ENCODE measurements around the gene ATP7B.

ATP7B gene

DNA sequence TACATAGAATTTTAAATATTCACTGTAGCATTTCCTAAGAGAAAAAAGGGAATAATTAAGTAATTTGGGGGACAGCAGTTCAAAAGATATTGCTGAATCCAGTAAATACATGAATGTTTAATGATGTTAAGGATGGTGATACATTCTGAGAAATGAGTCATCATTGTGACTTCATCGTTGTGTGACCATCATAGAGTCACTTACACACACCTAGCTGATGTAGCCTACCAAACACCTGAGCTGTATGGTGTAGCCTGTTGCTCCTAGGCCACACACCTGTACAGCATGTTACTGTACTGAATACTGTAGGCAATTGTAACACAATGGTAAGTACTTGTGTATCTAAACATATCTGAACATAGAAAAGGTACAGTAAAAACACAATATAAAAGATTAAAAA lies 34.8 kb downstream of the ATP7B start:
- Mint-ChIP-seq H3K27me3 (no peaks in the 10 kb centered on the region), H3K27ac (no peak overlapping the region), H3K36me3 (ENCODE audit: low read depth) (no peaks in the 10 kb centered on the region), H3K4me3 (no peak overlapping the region), H3K9me3 (no peaks in the 10 kb centered on the region), H3K4me1 (no peaks in the 10 kb centered on the region)
- DNase-seq (no peak), ATAC-seq (peak; percentile 72)

DNA sequence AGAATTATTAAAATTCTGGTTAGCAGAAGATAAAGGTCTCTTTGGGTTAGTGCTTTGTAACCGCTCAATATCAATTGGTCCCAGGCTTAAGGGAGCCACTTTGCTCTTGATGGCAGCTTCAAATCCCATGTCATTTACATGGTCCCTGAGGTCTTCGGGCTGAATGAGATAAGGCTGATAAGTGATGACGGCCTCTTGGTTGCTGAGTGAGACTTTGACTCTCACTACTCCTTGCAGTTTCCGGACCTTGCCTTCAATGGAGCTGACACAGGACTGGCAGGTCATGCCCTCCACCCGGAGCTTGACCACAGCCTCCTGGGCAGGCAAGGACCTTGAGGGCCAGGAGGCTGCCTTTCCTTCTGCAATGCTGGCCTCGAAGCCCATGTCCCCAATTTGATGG lies 36.8 kb downstream of the ATP7B start:
- Mint-ChIP-seq H3K4me1 (peaks cover 9% of the 10 kb centered on the region), H3K27ac (no peak overlapping the region), H3K27me3 (no peaks in the 10 kb centered on the region), H3K36me3 (ENCODE audit: low read depth) (no peaks in the 10 kb centered on the region), H3K4me3 (no peak overlapping the region), H3K9me3 (no peaks in the 10 kb centered on the region)
- ATAC-seq (no peak), DNase-seq (no peak)

DNA sequence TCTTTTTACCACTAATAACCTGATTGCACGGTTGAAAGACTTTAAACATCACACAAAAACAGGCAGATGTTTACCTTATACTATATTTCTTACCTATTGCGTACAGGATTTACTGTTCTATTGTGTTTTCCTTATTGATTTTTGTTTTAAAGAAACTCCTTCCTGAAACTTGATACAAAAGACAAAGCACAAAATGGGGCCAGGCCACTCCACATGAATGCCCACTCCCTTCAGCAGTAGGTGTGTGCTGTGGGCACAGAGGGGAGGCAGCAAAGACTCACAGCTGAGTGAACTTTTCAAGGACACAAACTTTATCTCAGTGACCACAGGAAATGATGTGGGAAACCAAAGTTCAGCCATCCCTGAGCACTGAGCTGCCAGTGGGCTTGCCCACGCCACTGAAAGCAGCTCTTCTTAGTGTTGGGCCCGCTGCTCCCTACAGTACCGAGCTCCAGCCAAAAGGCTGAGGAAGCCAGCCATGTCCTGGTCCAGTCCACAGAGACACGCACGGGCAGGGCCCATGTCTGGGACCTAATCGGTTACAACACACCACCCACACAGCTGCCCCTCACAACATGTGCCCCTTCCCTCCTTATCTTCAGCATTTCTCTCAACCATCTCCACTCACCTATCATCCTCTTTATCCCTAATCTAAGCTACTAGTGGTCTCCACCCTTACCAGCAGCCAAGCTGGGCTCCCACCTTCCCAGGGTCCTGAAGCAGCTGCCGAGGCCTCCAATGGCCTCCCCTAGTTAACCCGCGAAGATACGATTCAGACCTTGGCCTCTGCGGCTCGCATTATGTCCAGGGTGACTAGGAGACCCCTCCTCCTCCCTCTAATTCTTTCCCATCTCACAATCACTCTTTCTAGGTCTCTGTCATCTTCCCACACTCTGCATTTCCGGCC lies 39.5 kb downstream of the ATP7B start:
- Mint-ChIP-seq H3K27me3 (no peaks in the 10 kb centered on the region), H3K27ac (no peak overlapping the region), H3K9me3 (no peaks in the 10 kb centered on the region), H3K4me3 (no peak overlapping the region), H3K4me1 (peaks cover 20% of the 10 kb centered on the region), H3K36me3 (ENCODE audit: low read depth) (no peaks in the 10 kb centered on the region)
- ATAC-seq (no peak), DNase-seq (no peak)

DNA sequence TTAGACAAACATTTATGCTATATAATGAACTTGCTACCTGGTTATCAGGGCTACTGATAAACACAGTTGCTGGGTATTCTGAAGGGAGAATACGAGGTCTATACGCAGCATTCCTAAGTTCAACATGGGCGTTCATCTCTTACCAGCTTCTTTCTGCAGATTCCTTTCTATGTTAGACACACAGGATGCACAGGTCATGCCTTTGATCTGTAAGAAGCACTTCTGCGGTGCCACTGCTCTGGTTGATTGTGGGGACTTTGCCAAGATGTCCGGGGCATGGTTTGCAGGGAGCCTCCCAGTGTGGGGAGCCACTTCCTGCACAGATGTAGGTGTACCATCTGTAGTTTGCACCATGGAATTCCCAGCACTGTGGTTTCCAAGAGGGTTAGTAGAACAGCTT lies 40.9 kb downstream of the ATP7B start:
- no peak for ATAC-seq
- no peak overlapping the region for H3K27ac Mint-ChIP-seq
- no peak overlapping the region for H3K4me3 Mint-ChIP-seq
- no peaks in the 10 kb centered on the region for H3K36me3 Mint-ChIP-seq (ENCODE audit: low read depth)
- H3K4me1 Mint-ChIP-seq = peaks cover 23% of the 10 kb centered on the region
- no peak for DNase-seq
- H3K9me3 Mint-ChIP-seq = no peaks in the 10 kb centered on the region
- H3K27me3 Mint-ChIP-seq = no peaks in the 10 kb centered on the region

DNA sequence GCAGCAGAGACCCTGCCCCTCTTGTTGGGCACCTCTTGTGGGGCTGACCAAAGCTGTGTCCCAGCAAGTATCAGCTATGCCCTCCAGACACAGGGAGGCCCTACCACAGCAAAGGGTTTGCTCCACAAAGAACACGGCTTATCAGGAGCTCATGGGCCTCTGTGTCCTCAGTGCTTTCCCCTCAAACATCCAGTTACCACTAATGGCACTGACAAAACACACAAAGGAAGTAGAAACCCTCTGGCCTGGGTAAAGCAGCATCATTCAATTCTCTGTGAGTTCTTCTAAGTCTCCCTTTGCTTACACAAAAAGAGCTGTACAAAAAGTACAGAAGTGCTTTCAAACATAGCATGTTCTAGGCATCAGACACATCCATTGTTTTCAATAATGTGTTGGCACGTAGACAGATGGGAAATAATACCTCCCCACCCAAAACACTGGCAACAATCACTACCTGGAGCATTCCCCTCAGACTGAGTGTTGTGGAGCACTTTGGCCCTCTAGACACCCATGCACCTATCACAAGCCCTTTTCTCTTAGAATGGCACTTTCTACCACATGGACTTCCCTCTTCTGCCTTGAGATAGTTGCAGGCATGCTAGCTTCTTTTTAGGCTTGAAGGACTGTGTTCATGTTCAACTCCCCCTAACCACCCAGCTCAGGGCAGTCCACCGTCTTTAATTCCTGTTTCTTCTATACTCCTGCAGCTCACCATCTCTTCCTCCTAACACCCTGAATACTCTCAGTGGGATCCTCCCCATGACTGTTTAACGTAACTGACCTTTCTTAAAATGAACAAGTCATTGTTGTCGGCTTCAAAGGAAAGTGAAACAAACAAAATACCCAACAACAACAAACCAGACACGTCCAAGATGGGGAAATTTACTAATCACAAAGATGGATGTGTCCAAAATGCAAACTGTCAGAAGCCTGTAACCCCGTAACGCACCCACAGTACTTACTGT lies 43.5 kb downstream of the ATP7B start:
- no peak for DNase-seq
- Mint-ChIP-seq H3K36me3 (ENCODE audit: low read depth) (no peaks in the 10 kb centered on the region), H3K27me3 (no peaks in the 10 kb centered on the region), H3K4me3 (no peak overlapping the region), H3K4me1 (peaks cover 23% of the 10 kb centered on the region), H3K9me3 (no peaks in the 10 kb centered on the region), H3K27ac (no peak overlapping the region)
- no peak for ATAC-seq

DNA sequence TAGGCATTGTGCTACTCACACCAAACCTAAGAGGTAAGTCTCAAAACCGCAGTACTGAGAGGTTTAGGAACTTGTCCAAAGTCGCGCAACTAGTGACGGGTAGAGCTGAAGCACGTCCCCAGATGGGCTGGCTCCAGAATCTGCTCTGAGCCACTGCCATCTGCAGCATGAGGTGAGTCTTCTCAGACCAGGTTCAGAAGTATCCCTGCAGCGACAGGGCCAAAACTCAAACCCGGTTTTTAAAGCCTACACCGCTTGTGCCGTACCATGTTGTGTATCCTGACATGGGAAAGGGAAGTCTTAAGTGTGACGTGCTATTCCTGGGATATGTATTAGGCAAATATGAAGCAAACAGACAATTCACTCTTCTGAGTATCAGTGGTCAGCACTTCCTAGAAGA lies 45.1 kb downstream of the ATP7B start:
- Mint-ChIP-seq H3K9me3 (no peaks in the 10 kb centered on the region), H3K4me3 (no peak overlapping the region), H3K36me3 (ENCODE audit: low read depth) (no peaks in the 10 kb centered on the region), H3K27ac (no peak overlapping the region), H3K27me3 (no peaks in the 10 kb centered on the region), H3K4me1 (peaks cover 23% of the 10 kb centered on the region)
- DNase-seq (no peak), ATAC-seq (no peak)

DNA sequence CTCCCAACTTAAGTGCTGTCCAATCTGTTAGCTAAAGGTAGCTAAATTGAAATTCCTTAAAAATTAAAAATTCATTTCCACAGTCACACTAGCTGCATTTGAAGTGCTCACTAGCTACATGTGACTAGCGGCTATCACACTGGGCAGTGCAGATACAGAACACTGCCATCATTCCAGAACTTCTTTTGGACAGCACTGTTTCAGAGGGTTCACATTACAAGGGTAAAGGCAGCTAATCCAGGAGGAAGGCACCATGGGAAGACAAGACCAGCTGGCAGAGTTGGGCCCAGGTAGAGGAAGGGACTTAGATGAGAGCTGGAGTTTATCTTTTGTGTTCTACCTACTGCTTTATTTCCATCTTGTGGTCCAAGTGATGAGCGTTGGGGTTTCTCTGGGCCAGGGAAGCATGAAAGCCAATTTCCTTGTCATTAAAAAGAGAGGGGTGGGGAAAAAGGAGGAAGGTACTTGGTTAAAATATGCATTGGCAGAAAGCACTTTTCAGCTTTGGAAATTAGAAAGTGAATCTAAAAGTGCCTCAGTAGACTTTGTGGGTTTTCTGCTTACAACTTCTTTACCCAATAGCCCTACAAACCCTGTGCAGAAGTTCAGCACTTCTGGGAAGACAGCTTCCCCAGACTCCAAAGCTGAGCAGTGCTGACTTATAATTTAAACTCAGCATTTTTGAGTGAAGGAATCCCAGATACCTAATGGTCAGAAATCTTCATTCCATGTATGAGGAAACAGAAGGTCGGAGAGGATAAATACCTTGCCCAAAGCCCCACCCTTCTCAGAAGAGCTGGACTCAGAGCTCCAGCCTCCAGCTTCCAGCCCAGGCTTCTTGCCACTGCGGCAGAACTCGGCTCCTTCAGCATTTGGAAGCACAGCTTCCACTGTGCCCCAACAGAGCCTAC lies 49.5 kb downstream of the ATP7B start:
- Mint-ChIP-seq H3K4me3 (no peak overlapping the region), H3K4me1 (peaks cover 8% of the 10 kb centered on the region), H3K36me3 (ENCODE audit: low read depth) (no peaks in the 10 kb centered on the region), H3K27me3 (no peaks in the 10 kb centered on the region), H3K27ac (no peak overlapping the region), H3K9me3 (no peaks in the 10 kb centered on the region)
- DNase-seq (no peak), ATAC-seq (no peak)

DNA sequence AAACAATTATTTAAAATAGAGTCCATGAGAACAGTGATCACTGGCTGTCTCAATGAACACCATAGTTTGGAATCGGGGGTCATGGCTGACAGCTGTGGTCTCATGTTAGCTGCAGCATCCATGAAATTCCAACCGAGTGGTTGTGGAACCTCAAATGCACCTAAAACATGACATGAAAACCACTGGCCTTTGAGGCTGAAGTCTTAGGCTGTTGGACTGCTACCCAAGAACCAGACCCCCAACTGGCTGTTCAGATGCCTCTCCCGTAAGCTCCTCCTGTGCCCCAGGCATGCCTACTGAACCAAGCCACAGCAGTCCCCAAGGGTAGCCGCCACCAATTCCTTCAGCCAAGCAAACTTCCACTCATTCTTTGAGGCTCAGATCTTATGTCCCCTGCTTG lies 50.5 kb downstream of the ATP7B start:
- H3K4me3 Mint-ChIP-seq = no peak overlapping the region
- H3K9me3 Mint-ChIP-seq = no peaks in the 10 kb centered on the region
- ATAC-seq (no peak), DNase-seq (no peak)
- H3K27me3 Mint-ChIP-seq = no peaks in the 10 kb centered on the region
- H3K36me3 Mint-ChIP-seq (ENCODE audit: low read depth) = no peaks in the 10 kb centered on the region
- H3K27ac Mint-ChIP-seq = no peak overlapping the region
- peaks cover 5% of the 10 kb centered on the region for H3K4me1 Mint-ChIP-seq

DNA sequence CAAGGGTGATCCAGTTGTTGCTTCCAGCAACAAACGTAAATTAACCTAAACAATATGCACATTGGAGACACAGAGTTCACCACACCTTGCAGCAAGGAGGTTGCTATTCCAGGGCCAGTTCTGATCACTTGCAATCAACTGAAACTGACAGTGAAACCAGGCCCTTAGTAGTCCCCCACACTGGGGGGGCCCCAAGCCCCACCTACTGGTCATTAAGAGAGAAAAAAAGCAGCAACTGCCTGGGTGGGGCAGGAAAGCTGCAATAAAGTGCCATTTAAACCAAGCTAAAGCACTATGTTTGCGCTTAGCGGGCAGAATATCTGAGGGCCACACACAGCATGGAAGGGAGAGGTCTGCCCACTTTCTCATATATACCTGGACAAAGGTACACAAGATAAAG lies 51.5 kb downstream of the ATP7B start:
- H3K27ac Mint-ChIP-seq = no peak overlapping the region
- H3K4me3 Mint-ChIP-seq = no peak overlapping the region

DNA sequence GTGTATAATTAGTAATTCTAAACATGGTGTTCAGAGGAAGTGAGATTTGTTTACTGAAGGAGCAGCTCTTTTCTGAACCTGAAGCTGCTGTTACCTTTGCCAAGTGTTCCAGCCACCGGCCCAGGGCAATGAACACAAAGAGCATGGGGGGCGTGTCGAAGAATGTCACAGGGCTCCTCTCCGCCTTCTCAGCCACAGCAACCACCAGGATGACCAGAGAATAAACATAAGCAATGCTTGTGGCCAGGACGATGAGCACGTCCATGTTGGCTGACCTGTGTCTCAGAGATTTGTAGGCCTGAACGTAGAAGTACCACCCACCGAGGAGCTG lies 53.1 kb downstream of the ATP7B start:
- H3K4me1 Mint-ChIP-seq = peaks cover 5% of the 10 kb centered on the region

More for the DNA sequence above, 51.5 kb downstream of the ATP7B start:
- peaks cover 5% of the 10 kb centered on the region for H3K4me1 Mint-ChIP-seq
- H3K36me3 Mint-ChIP-seq (ENCODE audit: low read depth) = no peaks in the 10 kb centered on the region
- no peaks in the 10 kb centered on the region for H3K9me3 Mint-ChIP-seq
- DNase-seq (no peak), ATAC-seq (no peak)
- no peaks in the 10 kb centered on the region for H3K27me3 Mint-ChIP-seq

DNA sequence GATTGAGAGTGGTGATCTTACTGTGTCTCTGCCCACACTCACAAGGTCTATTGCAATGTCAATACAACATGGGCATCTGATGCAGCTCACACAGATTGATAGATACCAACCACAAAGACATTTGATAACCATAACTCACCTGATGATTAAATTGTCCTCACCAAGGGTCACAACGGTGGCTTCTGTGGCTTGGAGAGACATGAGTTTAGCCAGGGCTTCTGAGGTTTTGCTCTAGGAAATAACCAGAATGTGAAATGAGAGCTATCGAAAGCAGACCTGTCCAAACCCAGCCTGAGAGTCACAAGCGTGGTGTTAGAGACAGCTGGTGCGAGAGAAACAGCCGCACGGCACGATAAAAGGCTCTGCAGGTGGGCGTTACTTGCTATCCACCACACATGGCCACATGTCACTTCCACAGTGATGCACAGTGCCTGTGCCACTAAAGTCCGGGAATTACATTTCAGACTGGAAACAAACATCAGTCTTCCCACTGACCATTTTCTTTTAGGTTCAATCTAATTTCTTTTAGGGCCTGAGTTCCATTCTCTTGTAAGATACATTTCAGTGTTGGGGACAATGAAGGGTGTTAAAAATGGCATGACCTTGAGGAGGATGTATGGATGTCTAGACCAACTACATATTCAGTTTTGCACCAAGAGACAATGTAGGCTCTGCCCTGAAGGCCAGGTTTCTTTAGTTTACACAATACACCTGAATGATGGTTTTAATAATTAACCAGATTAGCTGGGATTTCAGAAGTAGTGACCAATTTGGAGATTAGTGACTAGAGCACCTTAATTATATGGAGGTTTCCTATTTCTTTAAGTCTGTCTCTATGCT lies 53.7 kb downstream of the ATP7B start:
- H3K4me3 Mint-ChIP-seq = no peak overlapping the region
- H3K9me3 Mint-ChIP-seq = no peaks in the 10 kb centered on the region
- DNase-seq (no peak), ATAC-seq (peak; percentile 49)
- peaks cover 5% of the 10 kb centered on the region for H3K4me1 Mint-ChIP-seq
- H3K27ac Mint-ChIP-seq = no peak overlapping the region
- H3K27me3 Mint-ChIP-seq = peaks cover 2% of the 10 kb centered on the region
- no peaks in the 10 kb centered on the region for H3K36me3 Mint-ChIP-seq (ENCODE audit: low read depth)

More for the DNA sequence above, 53.1 kb downstream of the ATP7B start:
- H3K27ac Mint-ChIP-seq = no peak overlapping the region
- no peaks in the 10 kb centered on the region for H3K36me3 Mint-ChIP-seq (ENCODE audit: low read depth)
- ATAC-seq (no peak), DNase-seq (no peak)
- peaks cover 2% of the 10 kb centered on the region for H3K27me3 Mint-ChIP-seq
- no peaks in the 10 kb centered on the region for H3K9me3 Mint-ChIP-seq
- H3K4me3 Mint-ChIP-seq = no peak overlapping the region

DNA sequence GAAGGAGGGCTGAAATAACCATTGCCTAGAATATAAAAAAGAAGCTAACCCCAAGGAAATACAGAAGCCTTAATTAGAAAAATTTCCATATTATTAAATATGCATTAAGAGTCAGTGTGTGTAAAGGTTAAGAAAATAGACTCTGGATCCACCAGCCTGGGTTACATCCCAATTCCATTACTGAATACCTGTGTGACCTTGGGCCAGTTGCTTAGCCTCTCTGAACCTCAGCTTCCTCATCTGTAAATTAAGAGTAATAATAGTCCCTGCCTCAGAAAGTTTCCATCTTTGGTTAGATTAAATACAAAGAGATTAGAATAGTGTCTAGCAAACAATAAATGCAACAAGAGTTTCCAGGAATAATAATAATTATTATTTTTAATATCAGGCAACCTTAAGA lies 54.5 kb downstream of the ATP7B start:
- Mint-ChIP-seq H3K36me3 (ENCODE audit: low read depth) (no peaks in the 10 kb centered on the region), H3K27me3 (peaks cover 2% of the 10 kb centered on the region), H3K9me3 (no peaks in the 10 kb centered on the region), H3K27ac (no peak overlapping the region), H3K4me3 (no peak overlapping the region), H3K4me1 (peaks cover 6% of the 10 kb centered on the region)
- ATAC-seq (no peak), DNase-seq (no peak)

DNA sequence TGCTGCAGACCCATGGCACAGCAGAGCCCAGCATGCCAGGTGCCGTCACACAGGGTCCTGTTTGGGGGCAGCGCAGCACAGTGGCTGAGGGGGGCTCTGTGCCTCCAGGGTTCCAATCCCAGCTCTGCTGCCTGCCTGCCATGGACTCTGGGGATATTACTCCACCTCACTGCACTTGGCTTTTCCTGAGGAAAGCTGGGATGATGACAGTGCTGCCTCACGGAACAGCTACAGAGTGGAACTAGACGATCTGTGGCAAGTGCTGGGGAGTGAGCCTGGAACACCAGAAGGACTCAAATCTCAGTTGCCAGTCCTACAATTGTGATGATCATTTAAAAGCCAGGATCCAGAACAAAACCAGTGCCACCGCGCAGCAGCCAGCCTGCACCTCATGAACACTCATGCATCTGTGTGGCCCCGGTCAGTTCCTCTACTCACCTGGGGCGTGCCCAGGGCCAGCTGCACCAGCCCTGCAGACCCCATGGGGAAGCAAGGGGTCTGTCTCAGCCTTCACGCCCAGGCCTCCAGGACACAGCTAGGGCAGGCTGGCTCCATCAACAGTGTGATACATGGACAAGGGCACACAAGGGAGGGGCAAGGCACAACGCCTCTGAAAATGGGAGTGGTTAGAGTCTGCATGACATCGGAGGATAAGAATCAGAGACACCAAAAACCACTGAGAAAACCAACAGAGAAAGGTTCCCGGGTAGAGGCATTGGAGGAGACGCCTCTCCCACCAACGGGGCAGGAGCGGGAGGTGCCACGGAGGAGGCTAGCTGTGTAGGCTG lies 55.2 kb downstream of the ATP7B start:
- ATAC-seq = peak; percentile 35
- Mint-ChIP-seq H3K4me1 (peaks cover 9% of the 10 kb centered on the region), H3K27me3 (peaks cover 2% of the 10 kb centered on the region), H3K36me3 (ENCODE audit: low read depth) (no peaks in the 10 kb centered on the region), H3K27ac (no peak overlapping the region), H3K4me3 (no peak overlapping the region), H3K9me3 (no peaks in the 10 kb centered on the region)
- DNase-seq = no peak

Measured in activated naive CD8-positive, alpha-beta T cell treated with anti-CD3 and anti-CD28 coated beads, Interleukin-2, amount 50 U/mL, for 24 hours (primary cell).